Central memory CD8-positive, alpha-beta T cell (primary cell): Measurements from ENCODE around the gene PPP1R37.

Source experiments
- ATAC-seq: fragments of 150-1000 bp; cut with Tn5 transposase; replicated peaks from 2 replicates; pipeline ENCODE4 v1.10.0; 2022; ENCODE audit warnings: mild to moderate bottlenecking, moderate FRiP score, moderate number of reproducible peaks; ENCODE audit not compliant: poor library complexity, severe bottlenecking; ENCODE audit errors: extremely low read depth
- DNase-seq, 2 donors: peaks; one replicate each; pipeline ENCODE4 v3.0.0; 2021; ENCODE audit warnings: low spot score in 2 of 2
- H3K27ac Mint-ChIP-seq: one replicate; pipeline ENCODE4 v1.8.0; 2022; ENCODE audit warnings: low read depth, mild to moderate bottlenecking, moderate library complexity, mixed read lengths
- H3K27me3 Mint-ChIP-seq: one replicate; pipeline ENCODE4 v1.8.0; 2022; ENCODE audit warnings: mixed read lengths
- H3K36me3 Mint-ChIP-seq: one replicate; pipeline ENCODE4 v1.8.0; 2022; ENCODE audit warnings: mild to moderate bottlenecking, moderate library complexity, mixed read lengths; ENCODE audit not compliant: insufficient read depth
- H3K4me1 Mint-ChIP-seq: one replicate; pipeline ENCODE4 v1.8.0; 2022; ENCODE audit warnings: mixed read lengths
- H3K4me3 Mint-ChIP-seq: one replicate; pipeline ENCODE4 v1.8.0; 2022; ENCODE audit warnings: mild to moderate bottlenecking, moderate library complexity, mixed read lengths
- H3K9me3 Mint-ChIP-seq: one replicate; pipeline ENCODE4 v1.8.0; 2022; ENCODE audit warnings: mixed read lengths

PPP1R37 gene

GRCh38 chr19:45152504-45153338 lies 59.7 kb downstream of the PPP1R37 start:
- Mint-ChIP-seq H3K4me3 (peak overlapping the region; percentile 79), H3K4me1 (peaks cover 39% of the 10 kb centered on the region), H3K27me3 (peaks cover 22% of the 10 kb centered on the region), H3K27ac (peak overlapping the region; percentile 35), H3K9me3 (no peaks in the 10 kb centered on the region), H3K36me3 (peaks cover 10% of the 10 kb centered on the region)
- DNase-seq (peak in 1 of 2 donors; percentile 44), ATAC-seq (peak; percentile 78)

DNA sequence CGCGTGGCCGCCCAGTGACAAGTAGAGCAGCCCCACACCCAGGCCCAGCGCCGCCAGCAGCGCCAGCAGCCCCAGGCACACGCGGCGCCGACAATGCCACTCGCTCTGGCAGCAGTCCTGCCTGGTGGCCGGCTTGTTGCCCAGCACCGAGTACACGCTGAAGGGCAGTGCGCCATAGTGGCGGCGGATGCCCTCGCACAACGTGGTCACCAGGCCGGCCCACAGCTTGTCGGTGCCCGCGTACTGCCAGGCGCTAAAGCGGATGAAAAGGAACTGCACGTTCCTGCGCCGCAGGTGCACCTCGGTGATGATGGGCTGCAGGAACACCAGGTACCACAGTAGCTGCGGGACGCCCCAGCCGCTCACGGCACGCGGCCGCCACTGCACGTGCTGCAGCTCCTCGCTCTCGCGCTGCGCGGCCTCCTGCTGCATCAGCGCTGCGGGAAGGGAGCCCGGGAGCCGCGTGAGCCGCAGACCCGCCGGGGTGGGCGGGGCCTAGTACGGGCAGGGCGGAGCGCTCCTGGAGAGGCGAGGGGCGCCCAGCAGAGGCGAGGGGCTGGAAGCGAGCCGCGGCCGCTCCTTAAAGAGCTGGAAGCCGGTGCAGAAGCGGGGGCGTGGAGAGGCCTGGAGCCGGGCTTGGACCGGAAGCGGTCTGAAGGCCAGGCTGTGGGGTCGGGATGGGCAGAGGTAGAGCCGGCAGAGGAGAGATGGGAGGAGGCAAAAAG lies 60.5 kb downstream of the PPP1R37 start:
- H3K36me3 Mint-ChIP-seq = peaks cover 10% of the 10 kb centered on the region
- H3K9me3 Mint-ChIP-seq = no peaks in the 10 kb centered on the region
- H3K27me3 Mint-ChIP-seq = peaks cover 30% of the 10 kb centered on the region
- peak; percentile 30 for ATAC-seq
- H3K4me3 Mint-ChIP-seq = peak overlapping the region; percentile 79
- peaks cover 39% of the 10 kb centered on the region for H3K4me1 Mint-ChIP-seq
- peak overlapping the region; percentile 35 for H3K27ac Mint-ChIP-seq
- DNase-seq = no peak

DNA sequence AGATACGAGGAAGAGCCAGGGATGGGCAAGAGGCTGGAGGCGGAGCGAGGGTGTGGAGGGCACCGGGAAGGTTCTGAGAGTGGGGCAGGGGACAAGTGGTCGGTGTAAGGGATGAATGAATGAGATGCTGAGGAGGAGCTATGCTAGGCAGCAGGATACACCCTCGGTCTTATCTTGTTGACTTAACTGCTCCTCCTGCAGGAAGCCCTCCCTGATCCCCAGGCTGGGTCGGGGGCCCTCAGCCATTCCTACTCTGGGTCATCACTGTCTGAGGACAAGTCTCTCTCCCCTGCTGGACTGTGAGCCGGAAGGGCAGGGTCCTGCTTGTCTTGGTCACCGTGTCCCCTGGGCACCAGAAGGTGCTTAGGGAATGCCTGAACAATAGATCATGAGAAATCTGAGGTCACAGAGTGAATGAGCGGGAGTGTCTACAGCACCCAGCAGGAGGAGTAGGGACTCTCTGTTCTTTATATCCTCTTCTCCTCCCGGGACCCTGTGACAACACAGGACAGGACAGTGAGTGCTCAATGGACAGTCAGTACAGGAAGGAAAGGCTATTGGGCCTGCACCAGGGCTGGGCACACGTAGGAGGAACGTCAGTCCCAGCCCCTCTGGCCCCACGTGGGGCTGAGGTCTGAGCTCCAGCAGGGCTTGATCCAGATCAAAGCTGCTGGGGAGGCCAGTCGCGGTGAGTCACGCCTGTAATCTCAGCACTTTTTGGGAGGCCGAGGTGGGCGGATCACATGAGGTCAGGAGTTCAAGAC lies 61.3 kb downstream of the PPP1R37 start:
- peaks cover 31% of the 10 kb centered on the region for H3K27me3 Mint-ChIP-seq
- peaks cover 10% of the 10 kb centered on the region for H3K36me3 Mint-ChIP-seq
- H3K9me3 Mint-ChIP-seq = no peaks in the 10 kb centered on the region
- H3K4me1 Mint-ChIP-seq = peaks cover 35% of the 10 kb centered on the region
- DNase-seq (no peak), ATAC-seq (no peak)
- H3K4me3 Mint-ChIP-seq = peak overlapping the region; percentile 79
- H3K27ac Mint-ChIP-seq = no peak overlapping the region

DNA sequence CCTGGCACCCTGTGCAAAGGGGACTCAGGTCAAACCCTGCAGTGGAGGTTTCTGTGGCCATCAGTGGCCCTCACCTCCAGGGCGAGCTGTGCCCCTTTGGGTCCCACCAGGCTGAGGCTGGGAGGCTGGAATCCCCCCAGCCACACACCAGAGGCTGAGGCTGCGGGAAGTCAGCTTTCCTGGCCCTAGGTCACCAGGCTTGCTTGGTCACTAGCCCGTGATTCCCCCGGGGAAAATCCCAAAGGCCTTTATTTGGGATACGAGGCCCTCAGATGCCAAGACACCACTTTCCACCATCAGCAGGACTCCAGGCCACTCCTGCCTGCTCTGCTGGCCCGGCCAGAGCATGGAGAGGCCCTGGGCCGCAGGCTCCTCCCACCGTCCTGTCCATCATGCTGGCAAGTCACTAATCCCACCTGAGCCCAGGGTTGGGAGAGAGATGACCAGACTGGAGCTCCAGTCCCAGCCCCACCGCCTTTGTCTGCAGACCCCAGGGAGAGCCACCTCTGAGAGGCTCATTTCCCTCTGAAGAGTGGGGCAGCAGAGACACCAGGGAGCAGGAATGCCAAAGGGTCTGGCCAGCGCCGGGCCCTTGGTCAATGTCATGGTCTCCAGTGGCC lies 63.1 kb downstream of the PPP1R37 start:
- H3K4me3 Mint-ChIP-seq = no peak overlapping the region
- no peak for ATAC-seq
- H3K9me3 Mint-ChIP-seq = no peaks in the 10 kb centered on the region
- H3K36me3 Mint-ChIP-seq = peaks cover 13% of the 10 kb centered on the region
- no peak overlapping the region for H3K27ac Mint-ChIP-seq
- DNase-seq = no peak
- H3K4me1 Mint-ChIP-seq = peaks cover 30% of the 10 kb centered on the region
- peaks cover 41% of the 10 kb centered on the region for H3K27me3 Mint-ChIP-seq

DNA sequence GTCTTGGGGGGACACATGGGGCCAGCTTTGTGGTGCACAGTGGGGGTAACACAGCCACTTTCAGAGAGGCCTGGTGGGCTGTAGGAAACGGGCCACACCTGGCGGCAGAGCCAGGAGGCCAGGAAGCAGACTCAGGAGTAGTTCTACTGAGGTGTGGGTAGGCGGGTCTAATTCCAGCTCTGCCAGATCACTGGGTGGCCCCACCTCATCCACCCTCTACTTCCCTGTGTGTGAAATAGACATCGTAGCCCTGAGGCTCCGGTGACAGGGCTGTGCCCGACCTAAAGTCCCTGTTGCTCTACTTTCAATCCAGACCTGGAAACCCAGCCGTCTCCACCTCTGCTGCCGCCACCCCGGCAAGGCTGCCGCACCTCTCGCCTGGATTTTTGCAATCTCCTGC lies 63.8 kb downstream of the PPP1R37 start:
- no peaks in the 10 kb centered on the region for H3K9me3 Mint-ChIP-seq
- DNase-seq = no peak
- H3K27me3 Mint-ChIP-seq = peaks cover 41% of the 10 kb centered on the region
- no peak overlapping the region for H3K4me3 Mint-ChIP-seq
- ATAC-seq = no peak
- peaks cover 24% of the 10 kb centered on the region for H3K4me1 Mint-ChIP-seq
- H3K36me3 Mint-ChIP-seq = peaks cover 11% of the 10 kb centered on the region
- H3K27ac Mint-ChIP-seq = no peak overlapping the region

- H3K9me3 Mint-ChIP-seq = no peaks in the 10 kb centered on the region
- peaks cover 39% of the 10 kb centered on the region for H3K27me3 Mint-ChIP-seq
Observed at GRCh38 chr19:45158503-45159209, 65.7 kb downstream of the PPP1R37 start.

DNA sequence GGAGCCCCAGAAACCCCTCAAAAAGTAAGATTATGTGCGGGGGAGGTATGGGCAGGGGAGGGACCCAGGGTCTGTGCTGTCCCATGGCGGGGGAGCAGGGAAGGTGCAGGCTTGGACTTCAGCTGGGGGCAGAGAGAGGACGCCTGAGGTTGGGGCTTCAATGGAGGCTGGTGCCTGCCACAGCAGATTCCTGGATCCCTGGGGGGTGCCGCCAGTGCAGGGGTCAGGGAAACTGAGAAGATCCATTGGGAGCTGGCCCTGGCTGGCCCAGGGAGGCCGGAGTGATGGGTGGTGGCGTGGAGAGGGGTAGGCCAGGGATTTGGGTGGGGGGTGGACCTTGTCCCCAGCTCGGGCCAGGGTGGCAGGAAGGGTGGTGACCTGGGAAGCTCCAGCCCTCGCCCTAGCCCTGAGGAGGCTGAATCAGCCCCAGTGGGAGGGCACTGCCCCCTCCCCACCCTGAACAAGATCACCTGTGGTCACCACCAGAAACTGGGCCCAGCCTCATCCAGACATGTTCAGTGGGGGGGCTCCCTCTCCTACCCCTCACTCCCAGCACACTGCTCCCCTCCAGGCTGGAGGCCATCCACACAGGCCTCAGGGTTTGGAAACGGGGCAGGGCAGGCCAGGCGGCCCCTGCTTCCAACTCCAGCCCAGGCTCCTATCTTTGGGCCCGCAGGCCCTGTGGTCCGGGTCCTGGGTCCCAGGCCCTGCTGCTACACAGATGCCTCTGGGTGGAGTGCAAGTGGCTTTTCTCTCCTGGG lies 66.4 kb downstream of the PPP1R37 start:
- Mint-ChIP-seq H3K27ac (no peak overlapping the region), H3K36me3 (peaks cover 9% of the 10 kb centered on the region), H3K27me3 (peaks cover 32% of the 10 kb centered on the region), H3K9me3 (no peaks in the 10 kb centered on the region), H3K4me1 (peaks cover 15% of the 10 kb centered on the region), H3K4me3 (no peak overlapping the region)
- DNase-seq = no peak
- ATAC-seq = no peak

More at GRCh38 chr19:45158503-45159209, 65.7 kb downstream of the PPP1R37 start:
- Mint-ChIP-seq H3K4me3 (no peak overlapping the region), H3K36me3 (peaks cover 9% of the 10 kb centered on the region), H3K4me1 (peaks cover 15% of the 10 kb centered on the region), H3K27ac (peak overlapping the region; percentile 79)
- DNase-seq = no peak
- no peak for ATAC-seq

GRCh38 chr19:45159971-45160324 lies 67.0 kb downstream of the PPP1R37 start:
- ATAC-seq (no peak), DNase-seq (no peak)
- H3K27ac Mint-ChIP-seq = no peak overlapping the region
- no peak overlapping the region for H3K4me3 Mint-ChIP-seq
- H3K27me3 Mint-ChIP-seq = peaks cover 31% of the 10 kb centered on the region
- H3K36me3 Mint-ChIP-seq = peaks cover 9% of the 10 kb centered on the region
- H3K4me1 Mint-ChIP-seq = peaks cover 16% of the 10 kb centered on the region
- no peaks in the 10 kb centered on the region for H3K9me3 Mint-ChIP-seq

GRCh38 chr19:45160870-45161737 lies 68.1 kb downstream of the PPP1R37 start, which contains the start of gene NKPD1:
Gene NKPD1, minus strand, starts transcription at chr19:45160982. Its CDS starts 832 bp downstream, at chr19:45160150.
- ATAC-seq = no peak
- Mint-ChIP-seq H3K27me3 (peaks cover 31% of the 10 kb centered on the region), H3K27ac (no peak within 1 kb of the TSS)

DNA sequence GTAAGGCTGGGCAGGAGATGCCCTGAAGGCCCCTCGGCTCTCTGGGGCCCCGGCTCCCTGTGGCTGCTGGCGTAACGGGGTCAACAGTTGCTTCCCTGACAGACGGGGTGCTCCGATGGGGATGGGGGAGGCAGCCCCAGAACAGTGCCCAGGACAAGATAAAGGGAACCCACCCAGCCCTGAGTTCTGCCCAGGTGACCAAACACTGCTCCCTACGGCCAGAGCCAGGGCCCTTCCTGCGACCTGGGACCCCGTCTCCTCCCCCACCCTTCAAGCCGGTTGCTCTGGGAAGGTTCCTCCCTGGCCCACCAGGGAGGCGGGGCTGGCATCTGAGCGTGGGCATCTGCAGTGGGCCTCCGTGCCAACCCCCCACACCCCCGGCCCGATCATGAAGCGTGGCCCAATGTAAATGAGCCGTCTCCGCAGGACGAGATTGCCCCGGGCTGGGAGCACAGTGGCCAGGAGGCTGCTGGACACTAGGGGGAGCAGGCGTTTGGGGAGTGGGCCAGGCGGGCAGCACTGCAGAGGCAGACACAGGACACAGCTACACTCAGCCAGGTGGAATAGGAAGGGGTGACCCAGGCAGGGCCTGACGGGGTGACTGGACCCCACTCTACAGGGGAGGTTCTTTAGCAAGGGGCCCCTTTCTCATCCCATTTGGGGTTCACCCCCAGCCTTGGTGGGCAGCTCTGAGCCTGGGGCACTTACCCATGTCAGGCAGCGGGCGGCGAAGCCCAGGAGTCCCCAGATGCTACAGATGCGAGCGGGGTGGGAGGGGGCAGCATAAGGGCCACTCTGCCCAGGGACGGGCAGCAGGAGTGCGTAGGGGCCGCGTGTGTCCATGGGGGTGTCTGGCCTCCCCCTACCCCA lies 69.0 kb downstream of the PPP1R37 start:
- no peak overlapping the region for H3K27ac Mint-ChIP-seq

More at GRCh38 chr19:45160870-45161737, 68.1 kb downstream of the PPP1R37 start, which contains the start of gene NKPD1:
- Mint-ChIP-seq H3K9me3 (no peaks in the 10 kb centered on the region), H3K4me3 (no peak within 1 kb of the TSS), H3K4me1 (peaks cover 21% of the 10 kb centered on the region), H3K36me3 (peaks cover 7% of the 10 kb centered on the region)
- no peak for DNase-seq

More for the DNA sequence above, 69.0 kb downstream of the PPP1R37 start:
- ATAC-seq (no peak), DNase-seq (no peak)
- Mint-ChIP-seq H3K27me3 (peaks cover 26% of the 10 kb centered on the region), H3K4me3 (no peak overlapping the region), H3K4me1 (peaks cover 20% of the 10 kb centered on the region), H3K36me3 (peaks cover 7% of the 10 kb centered on the region), H3K9me3 (no peaks in the 10 kb centered on the region)
